ENCODE measurements around the gene ZNF43. TPM values are rescaled to one million over a fixed set of nuclear protein-coding genes. Genes with fewer than 3 reads are reported as not detected.
"Not testable (repeated sequence)": the region's sequence is repeated elsewhere in the genome, so short reads cannot be mapped to it uniquely, and the experiment has no call there.

ZNF43 gene
- 14.7 TPM for polyA plus RNA-seq (ENCODE audit: insufficient read length)

GRCh38 chr19:21835810-21836444 lies at the start of gene ZNF43:
ZNF43 (minus strand) TSS chr19:21836182; CDS start chr19:21836038, 144 bp downstream.
- DNase-seq = peak; percentile 96

- not testable (repeated sequence) for DNase-seq
These were observed 49.5 kb upstream of the ZNF43 start for GRCh38 chr19:21885516-21885915.

- not testable (repeated sequence) for DNase-seq
These were observed 48.8 kb upstream of the ZNF43 start for GRCh38 chr19:21884786-21885185.

- DNase-seq = no peak
These were observed 47.5 kb upstream of the ZNF43 start for GRCh38 chr19:21883516-21883915.

GRCh38 chr19:21880761-21881160 lies 44.8 kb upstream of the ZNF43 start:
- DNase-seq = not testable (repeated sequence)

- no peak for DNase-seq
These were observed 42.7 kb upstream of the ZNF43 start for GRCh38 chr19:21878646-21879045.

- no peak for DNase-seq
These were observed 42.0 kb upstream of the ZNF43 start for GRCh38 chr19:21877976-21878375.

GRCh38 chr19:21876608-21877007 lies 40.6 kb upstream of the ZNF43 start:
- DNase-seq = not testable (repeated sequence)

GRCh38 chr19:21856773-21857514 lies 21.0 kb upstream of the ZNF43 start:
- no peak for DNase-seq

GRCh38 chr19:21851596-21852345 lies 15.8 kb upstream of the ZNF43 start:
- peak; percentile 96 for DNase-seq

- DNase-seq = no peak
These were observed 14.8 kb upstream of the ZNF43 start for GRCh38 chr19:21850656-21851255.

GRCh38 chr19:21848706-21849105 lies 12.7 kb upstream of the ZNF43 start:
- DNase-seq = no peak

GRCh38 chr19:21843081-21843480 lies 7.1 kb upstream of the ZNF43 start:
- DNase-seq = no peak

GRCh38 chr19:21841488-21842097 lies 5.6 kb upstream of the ZNF43 start:
- no peak for DNase-seq

- no peak for DNase-seq
These were observed 5.1 kb upstream of the ZNF43 start for GRCh38 chr19:21841081-21841480.

GRCh38 chr19:21839976-21840375 lies 4.0 kb upstream of the ZNF43 start:
- DNase-seq = no peak

GRCh38 chr19:21838646-21839045 lies 2.7 kb upstream of the ZNF43 start:
- no peak for DNase-seq

GRCh38 chr19:21835429-21835809 lies 563 bp downstream of the ZNF43 start:
- DNase-seq = no peak

- no peak for DNase-seq
These were observed 2.2 kb downstream of the ZNF43 start for GRCh38 chr19:21833733-21834132.

GRCh38 chr19:21824679-21825078 lies 11.3 kb downstream of the ZNF43 start:
- DNase-seq = no peak

GRCh38 chr19:21823224-21823623 lies 12.8 kb downstream of the ZNF43 start:
- no peak for DNase-seq

- no peak for DNase-seq
These were observed 23.5 kb downstream of the ZNF43 start for GRCh38 chr19:21812448-21812847.
